Smooth muscle cell of the brain vasculature (primary cell): ENCODE measurements around the gene DNM1.
A peak's percentile ranks its signal among the peaks of the same experiment; 100 is the strongest.
"Not testable (repeated sequence)": the region's sequence is repeated elsewhere in the genome, so short reads cannot be mapped to it uniquely, and the experiment has no call there.

Experiments
- DNase-seq: peaks from one replicate; pipeline ENCODE4 v3.0.0-alpha.2; 2012; ENCODE audit warnings: low read depth, low spot score

The DNM1 gene

GRCh38 chr9:128175726-128176125 lies 27.5 kb upstream of the DNM1 start:
- no peak for DNase-seq

DNA sequence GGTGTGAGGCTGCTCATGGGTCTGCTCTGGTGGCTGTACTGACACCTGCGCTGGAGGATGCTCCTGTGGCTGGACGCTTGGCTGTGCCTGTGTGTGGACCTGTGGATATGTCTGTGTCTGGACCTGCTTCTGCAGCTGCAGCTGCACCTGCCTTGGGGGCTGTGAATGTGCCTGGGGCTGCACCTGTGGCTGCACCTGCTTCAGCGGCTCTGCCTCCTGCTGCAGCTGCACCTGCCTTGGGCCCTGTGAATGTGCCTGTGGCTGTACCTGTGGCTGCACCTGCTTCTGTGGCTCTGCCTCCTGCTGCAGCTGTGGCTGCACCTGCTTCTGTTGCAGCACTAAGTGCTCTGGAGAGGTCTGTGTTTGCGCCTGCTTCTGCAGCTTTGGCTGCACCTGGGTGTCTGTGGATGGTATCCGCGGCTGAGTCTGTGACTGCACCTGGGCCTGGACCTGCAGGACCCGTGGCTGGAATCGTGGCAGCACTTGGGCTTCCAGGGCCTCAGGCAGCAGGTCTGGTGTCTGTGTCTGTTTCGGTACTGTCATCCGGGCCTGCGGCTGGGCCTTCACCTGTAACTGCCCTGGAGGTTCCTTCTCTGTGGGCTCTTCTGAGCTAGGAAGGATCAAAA lies 24.3 kb upstream of the DNM1 start:
- DNase-seq, result no peak

GRCh38 chr9:128180001-128180400 lies 23.2 kb upstream of the DNM1 start:
- no peak for DNase-seq

DNA sequence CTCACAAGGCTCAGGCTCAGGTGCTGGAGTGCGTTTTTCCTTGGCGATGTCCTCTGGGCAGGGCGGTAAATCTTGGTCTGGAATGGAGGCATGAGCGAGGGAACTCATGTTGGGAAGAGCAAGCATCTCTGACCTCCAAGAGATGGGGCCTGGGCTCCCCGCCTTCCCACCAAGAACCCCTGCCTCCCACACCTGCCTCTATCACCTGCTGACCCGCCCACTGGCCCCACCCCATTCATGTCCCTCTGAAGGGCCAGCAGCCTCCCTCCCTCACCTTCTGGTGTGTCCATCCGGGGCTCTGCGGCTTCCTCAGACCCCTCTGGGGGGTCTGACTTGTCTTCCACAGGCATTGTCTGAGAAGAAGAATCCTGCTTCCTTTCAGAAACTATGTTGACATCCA lies 22.7 kb upstream of the DNM1 start:
- DNase-seq, result no peak

GRCh38 chr9:128181480-128181879 lies 21.7 kb upstream of the DNM1 start:
- not testable (repeated sequence) for DNase-seq

DNA sequence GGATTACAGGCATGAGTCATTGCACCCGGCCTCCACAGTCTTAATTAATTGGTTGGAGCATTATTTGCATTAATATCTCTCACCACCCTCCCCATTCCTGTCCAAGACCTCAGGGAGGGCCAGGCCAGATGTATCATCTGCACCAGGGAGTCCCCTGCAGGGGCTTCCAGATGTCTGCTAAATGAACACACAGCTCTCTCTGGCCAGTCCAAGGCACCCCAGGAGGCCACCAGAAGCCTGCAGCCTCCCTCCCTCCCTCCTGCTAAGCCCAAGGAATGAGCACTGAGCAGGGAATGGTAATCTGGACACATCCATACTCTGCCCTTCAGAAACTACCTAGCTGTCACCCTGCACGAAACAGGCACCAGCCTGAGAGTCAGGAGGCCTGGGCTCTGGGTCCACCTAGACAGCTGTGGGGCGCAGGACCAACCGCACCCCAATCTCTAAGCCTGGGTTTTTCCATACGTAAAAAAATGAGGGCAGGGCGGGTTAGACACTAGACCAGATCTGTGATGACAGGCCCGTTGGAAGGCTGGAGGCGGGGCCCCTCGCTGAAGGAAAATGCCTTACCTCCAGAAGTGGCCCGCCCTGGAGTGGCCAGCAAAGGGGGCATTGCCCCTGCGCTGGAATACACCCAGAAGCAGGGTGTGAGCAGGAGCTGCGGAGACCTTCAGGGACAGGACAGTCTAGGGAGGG lies 20.1 kb upstream of the DNM1 start:
- DNase-seq, result no peak

DNA sequence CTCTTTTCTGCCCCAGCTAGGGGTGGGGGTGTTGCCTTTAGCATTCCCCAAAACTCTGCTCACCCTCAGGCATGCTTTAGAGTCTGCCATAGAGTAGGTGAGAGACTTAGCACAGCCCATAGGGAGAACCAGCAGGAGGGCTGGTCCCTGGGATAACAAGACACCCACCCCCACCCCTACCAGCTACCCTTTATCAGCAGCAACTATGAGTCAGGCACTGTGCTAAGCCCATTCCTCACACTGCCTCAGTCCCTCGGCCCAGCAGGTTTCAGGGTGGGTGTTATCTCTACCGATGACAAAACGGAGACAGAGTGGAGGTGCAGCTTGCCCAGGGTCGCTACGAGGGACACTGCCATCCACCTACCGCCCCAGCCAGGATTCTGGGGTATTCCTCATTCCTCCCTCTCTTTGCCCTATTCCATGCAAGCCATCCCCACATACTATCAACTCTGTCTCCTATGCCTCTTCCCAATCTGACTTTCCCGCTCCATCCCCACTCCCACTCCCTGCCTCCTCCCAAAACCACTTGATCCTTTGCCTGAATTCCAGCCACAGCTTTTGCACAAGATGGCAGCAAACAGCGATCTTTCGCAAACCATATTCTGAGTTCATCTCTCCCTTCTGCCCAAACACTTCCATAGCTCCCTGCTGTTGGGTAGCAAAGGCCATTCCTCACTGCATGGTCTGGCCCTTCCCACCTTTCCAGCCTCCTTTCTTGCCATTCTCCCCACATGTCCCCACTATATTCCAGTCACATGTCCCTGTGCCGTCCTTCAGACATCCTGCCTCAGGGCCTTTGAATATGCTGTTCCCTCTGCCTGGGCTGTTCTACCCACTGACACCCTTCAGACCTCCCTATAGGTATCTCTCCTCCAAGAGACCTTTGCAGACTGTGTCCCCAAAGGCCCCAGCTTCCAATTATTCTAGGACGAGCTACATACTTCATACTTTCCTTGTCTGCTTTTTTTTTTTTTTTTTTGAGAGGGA lies 16.9 kb upstream of the DNM1 start:
- DNase-seq, result no peak

- no peak for DNase-seq
Observed at GRCh38 chr9:128187361-128187760, 15.8 kb upstream of the DNM1 start.

- no peak for DNase-seq
Observed at GRCh38 chr9:128188209-128188608, 15.0 kb upstream of the DNM1 start.

DNA sequence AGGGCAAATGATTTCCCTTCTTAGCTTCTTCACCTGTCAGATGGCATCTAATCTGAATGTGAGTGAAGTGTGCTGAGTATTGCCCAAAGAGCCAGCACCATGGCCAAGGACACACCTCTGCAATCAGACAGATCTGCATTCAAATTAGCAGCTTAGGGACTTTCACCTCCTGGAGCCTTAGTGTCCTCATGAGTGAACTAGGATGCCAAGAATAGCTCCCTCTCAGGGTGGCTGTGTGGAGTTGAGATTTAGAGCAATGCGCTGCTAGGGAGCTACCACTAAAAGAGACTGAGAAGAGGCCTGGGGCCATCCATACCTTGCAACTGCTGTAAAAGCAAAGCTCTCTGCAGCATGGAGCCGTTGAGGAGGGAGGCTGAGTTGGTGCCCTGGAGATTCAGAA lies 13.2 kb upstream of the DNM1 start:
- no peak for DNase-seq

DNA sequence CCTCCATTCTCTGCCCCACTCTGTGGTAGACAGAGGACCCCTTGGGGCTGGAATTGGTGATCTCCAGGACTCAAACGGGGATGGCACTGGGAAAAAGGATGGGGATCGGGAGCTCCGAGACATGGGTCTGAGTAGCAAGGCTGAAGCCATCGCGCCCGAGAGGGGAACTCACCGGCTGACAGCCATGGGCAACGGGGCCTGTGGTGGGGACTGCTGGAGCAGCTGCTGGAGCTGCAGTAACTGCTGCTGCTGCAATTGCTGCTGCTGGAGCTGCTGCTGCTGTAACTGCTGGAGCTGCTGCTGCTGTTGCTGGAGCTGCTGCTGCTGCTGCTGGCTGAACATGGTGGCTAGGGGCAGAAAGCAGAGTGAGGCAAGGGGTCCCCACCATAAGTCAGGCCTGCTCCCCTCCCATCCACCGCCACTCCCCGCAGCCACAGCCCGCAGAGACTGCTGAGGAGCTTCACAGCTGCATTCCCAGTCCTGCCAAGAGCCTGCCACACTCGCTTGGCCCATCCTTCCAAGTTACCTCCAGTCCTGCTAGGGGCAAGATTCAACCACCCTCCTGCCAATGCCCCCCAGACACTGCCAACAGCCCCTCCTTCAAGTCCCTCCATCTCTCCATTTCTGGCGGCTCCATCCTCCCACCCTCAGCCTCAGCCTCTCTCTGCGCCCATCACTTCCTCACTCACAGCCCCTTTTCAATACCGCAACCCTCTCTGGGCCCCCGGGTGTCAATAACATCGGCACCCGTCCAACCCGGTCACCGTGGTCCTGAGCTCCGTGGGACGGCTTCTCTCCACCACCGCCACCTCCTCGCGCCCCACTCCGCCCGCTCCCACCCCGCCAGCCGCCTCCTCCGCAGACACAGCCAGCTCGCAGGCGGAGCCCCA lies 12.4 kb upstream of the DNM1 start:
- no peak for DNase-seq

DNA sequence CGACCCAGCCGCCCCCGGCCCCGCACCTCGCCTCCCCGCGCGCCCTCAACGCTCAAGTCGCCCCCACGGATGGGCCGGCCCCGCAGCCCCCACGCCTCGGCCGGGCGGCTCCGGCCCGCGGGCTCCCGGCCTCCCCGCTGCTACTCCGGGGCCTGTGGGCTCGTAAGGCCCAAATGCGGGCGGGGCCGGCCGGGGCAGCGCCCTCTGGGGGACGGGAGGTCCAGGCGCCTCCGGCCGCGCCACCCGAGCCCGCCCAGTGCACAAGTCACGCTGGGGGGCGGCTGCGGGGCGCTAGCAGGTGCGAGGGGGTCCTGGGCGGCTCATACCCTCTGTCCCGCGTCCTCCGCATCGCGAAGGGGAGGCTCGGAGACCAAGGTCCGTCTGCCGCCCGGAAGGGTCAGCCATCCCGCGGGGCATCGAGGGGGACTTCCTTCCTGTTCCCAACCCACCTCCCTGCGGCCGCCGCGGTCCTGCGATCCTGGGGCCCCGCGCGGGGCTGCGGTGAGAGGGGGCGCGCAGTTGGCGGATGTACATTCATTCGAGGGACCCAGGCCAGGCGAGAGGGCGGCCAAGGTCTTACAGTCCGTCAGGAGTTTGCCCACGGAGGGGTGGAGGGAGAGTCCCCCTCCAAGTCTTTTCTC lies 11.7 kb upstream of the DNM1 start, which contains the start of gene CIZ1:
Gene CIZ1, minus strand, starts transcription at position 167 of the 641 bp plus-strand sequence. CDS start 715 bp downstream, outside the sequence.
- DNase-seq, result no peak

DNA sequence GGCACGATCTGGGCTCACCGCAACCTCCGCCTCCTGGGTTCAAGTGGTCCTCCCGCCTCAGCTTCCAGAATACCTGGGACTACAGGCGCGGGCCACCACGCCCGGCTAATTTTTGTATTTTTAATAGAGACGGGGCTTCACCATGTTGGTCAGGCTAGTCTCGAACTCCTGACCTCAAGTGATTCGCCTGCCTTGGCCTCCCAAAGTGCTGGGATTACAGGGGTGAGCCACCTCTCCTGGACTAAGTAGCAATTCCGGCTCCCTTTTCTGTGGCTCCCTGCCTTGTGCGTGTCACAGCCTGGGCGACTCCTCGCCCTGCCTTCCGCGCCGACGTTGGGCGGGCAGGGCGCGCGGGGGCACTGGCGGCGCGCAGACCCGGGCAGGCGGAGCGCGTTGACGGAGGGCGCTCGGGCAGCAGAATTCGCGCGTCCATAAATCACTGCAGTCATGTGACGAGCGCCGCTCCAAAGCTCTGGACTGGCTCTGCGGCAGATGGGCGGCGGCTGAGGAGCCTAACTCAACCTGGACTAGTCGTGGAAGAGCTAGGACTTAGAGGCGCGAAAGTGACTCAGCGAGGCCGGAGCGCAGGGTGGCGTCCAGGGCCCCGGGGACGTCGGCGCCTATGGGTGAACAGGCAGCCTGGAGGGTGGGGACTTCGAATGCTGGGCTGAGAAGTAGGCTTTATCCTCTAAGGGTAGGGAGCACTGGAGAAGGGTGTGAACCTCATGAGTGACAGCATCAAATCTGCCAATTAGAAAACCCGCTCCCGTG lies 10.4 kb upstream of the DNM1 start:
- no peak for DNase-seq

DNA sequence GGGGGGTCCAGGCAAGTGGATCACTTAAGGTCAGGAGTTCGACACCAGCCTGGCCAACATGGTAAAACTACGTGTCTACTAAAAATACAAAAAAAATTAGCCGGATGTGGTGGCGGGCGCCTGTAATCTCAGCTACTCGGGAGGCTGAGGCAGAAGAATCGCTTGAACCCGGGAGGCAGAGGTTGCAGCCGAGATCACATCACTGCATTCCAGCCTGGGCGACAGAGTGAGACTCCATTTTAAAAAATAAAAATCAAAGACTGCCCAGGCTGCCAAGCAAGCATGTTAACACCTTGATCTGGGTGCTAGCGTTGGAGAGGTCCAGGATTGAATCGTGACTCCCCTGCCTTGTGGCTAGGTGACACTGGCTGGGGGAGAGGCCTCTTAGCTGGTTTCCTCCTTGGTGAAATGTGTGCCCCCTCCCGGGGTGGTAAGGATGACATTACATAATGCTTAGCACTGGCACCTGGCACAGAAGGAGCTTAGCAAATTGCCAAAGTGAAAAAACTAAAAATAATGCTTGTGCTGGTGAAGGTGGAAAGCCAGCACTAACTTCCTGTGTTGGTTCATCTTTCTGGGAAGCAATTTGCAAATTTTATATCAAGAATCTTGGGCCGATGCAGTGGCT lies 9.6 kb upstream of the DNM1 start:
- DNase-seq, result no peak

DNA sequence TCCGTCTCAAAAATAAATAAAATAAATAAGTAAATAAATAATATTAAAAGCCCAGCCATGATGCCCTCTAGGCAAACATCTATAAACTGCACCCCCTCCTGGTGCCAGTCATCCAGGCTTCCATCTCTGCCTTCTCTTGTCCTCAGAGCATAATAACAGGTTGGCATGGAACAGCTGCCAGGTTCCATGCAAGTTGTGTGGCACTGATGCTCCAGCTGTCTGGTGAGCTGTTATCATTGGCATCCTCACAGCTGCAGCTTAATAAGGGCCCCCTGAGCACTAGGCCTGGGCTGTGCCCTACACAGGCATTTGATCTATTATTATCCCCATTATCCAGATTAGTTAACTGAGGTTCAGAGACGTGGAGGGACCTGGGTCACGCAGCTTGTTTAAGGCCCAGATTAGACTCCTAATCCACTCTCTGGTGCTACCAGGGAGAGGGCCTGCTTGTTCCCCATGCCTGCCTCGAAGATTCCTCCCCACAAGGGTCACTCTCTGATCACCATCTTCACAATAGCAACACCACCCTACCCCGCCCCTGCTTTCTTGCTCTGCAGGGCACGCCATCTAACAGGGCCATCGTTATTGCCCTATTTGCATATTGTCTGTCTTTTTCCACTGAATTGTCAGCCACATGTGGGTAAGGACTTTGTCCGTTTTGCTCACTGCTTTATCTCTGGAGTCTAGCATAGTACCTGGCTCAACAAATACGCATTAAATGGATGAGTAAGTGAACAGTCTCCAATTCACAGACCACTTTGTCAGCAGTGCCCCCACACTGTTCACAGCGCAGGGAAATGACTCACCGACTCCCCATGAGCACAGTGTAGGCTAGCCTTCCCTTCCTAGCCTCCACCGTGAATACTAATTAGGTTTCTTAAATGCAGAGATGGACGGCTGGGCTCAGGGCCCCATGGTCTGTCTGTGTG lies 1.5 kb upstream of the DNM1 start:
- peak; percentile 72 for DNase-seq

DNA sequence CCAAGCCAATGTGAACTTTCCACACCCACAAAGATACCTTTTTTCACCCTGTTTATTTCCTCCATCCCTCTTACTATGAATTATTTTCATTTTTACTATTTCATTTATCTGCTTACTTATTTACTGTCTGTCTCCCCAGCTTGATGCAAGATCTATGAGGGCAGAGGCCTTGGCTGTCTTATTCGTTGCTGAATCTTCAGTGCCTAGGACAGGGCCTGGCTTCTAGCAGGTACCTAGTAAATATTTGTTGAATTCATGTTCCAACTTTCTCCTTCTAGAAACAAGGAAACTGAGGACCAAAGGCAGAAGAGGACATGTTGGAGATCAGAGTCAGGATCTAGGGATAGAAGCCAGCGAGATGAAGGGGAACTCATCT lies 543 bp upstream of the DNM1 start:
- DNase-seq, result no peak

DNA sequence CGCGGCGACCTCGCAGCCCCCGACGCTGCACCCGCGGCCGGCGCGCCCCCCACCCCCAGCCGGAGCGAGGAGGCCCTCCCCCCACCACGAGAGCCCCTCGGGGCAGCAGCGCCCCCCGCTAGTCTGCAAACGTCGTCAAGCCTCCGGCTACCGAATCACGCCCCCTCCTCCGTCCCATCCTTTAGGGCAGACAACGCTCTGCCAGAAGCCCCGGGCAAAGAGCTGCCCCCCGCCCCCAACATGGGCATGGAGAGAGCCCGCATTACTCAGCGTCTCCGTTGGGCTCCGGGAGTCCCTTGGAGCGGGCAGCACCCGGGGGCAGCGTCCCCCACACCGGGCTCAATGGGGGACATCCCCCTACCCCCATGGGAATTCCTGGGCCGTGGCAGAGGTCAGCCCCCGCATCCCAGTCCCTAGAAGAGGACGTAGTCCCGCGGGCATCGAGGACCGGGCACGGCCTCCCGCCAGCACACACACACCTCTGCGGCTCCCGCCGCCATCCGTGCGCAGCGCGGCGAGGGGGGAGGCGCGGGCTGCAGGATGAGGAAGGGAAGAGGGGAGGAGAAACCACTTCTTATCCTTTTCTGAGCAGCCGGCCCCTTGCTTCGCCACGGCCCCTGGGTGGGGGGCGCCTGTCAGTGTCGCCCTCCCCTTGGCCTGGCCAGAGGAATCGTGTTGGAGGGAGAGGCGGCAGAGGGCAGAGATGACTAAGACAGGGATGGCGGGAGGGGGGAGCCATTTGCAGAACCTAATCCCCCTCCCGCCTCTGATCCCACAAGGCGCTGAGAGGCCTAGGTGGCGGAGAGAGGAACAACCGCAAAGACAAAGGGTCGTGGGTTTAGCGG lies 750 bp downstream of the DNM1 start:
- DNase-seq, result no peak

- no peak for DNase-seq
Observed at GRCh38 chr9:128204858-128205257, 1.7 kb downstream of the DNM1 start.
